NCI-H748 (cell line): ENCODE results near the gene SCFD2.

Experiments used
- DNase-seq: peaks from one replicate; lab custom pipeline; 2025; ENCODE audit not compliant: unreplicated experiment; lab: John Stamatoyannopoulos, UW

SCFD2 gene

GRCh38 chr4:52868133-52868532, 497.7 kb downstream of the SCFD2 start:
- peak; percentile 20 for DNase-seq

- DNase-seq: no peak
Measured at GRCh38 chr4:52867163-52867562, 498.7 kb downstream of the SCFD2 start.

GRCh38 chr4:52866734-52867133, 499.1 kb downstream of the SCFD2 start:
- no peak for DNase-seq

GRCh38 chr4:52865300-52865699, 500.6 kb downstream of the SCFD2 start:
- no peak for DNase-seq

GRCh38 chr4:52864793-52865192, 501.1 kb downstream of the SCFD2 start:
- DNase-seq: peak; percentile 91

- no peak for DNase-seq
Measured at GRCh38 chr4:52863324-52863723, 502.5 kb downstream of the SCFD2 start.

GRCh38 chr4:52862639-52863161, 503.2 kb downstream of the SCFD2 start:
- peak; percentile 50 for DNase-seq

GRCh38 chr4:52861879-52862616, 503.8 kb downstream of the SCFD2 start, which contains the start of gene RASL11B:
RASL11B (plus strand) TSS chr4:52862317; CDS start chr4:52862508, 191 bp downstream.
- DNase-seq: peak; percentile 83

- peak; percentile 52 for DNase-seq
Measured at GRCh38 chr4:52861171-52861823, 504.6 kb downstream of the SCFD2 start.

GRCh38 chr4:52860361-52860760, 505.5 kb downstream of the SCFD2 start:
- no peak for DNase-seq

GRCh38 chr4:52856801-52857200, 509.1 kb downstream of the SCFD2 start:
- DNase-seq: no peak

- DNase-seq: no peak
Measured at GRCh38 chr4:52853351-52853750, 512.5 kb downstream of the SCFD2 start.

- DNase-seq: no peak
Measured at GRCh38 chr4:52852711-52853110, 513.1 kb downstream of the SCFD2 start.

- no peak for DNase-seq
Measured at GRCh38 chr4:52852041-52852440, 513.8 kb downstream of the SCFD2 start.

- DNase-seq: no peak
Measured at GRCh38 chr4:52850406-52851124, 515.3 kb downstream of the SCFD2 start.

GRCh38 chr4:52848254-52848653, 517.6 kb downstream of the SCFD2 start:
- DNase-seq: peak; percentile 14

GRCh38 chr4:52846502-52846901, 519.4 kb downstream of the SCFD2 start:
- DNase-seq: no peak

- DNase-seq: no peak
Measured at GRCh38 chr4:52844596-52844995, 521.3 kb downstream of the SCFD2 start.

GRCh38 chr4:52843958-52844357, 521.9 kb downstream of the SCFD2 start:
- no peak for DNase-seq

GRCh38 chr4:52843351-52843750, 522.5 kb downstream of the SCFD2 start:
- DNase-seq: no peak

GRCh38 chr4:52842792-52843191, 523.1 kb downstream of the SCFD2 start:
- DNase-seq: no peak
